Stimulated activated CD8-positive, alpha-beta memory T cell treated with anti-CD3 and anti-CD28 coated beads, Interleukin-7, amount 100 ng/mL, for 24 hours (primary cell): ENCODE results near the gene AGXT.

ENCODE experiments used
- DNase-seq: peaks from one replicate; pipeline ENCODE4 v3.0.0-alpha.2; 2020; ENCODE audit warnings: low read depth

Gene AGXT

DNA sequence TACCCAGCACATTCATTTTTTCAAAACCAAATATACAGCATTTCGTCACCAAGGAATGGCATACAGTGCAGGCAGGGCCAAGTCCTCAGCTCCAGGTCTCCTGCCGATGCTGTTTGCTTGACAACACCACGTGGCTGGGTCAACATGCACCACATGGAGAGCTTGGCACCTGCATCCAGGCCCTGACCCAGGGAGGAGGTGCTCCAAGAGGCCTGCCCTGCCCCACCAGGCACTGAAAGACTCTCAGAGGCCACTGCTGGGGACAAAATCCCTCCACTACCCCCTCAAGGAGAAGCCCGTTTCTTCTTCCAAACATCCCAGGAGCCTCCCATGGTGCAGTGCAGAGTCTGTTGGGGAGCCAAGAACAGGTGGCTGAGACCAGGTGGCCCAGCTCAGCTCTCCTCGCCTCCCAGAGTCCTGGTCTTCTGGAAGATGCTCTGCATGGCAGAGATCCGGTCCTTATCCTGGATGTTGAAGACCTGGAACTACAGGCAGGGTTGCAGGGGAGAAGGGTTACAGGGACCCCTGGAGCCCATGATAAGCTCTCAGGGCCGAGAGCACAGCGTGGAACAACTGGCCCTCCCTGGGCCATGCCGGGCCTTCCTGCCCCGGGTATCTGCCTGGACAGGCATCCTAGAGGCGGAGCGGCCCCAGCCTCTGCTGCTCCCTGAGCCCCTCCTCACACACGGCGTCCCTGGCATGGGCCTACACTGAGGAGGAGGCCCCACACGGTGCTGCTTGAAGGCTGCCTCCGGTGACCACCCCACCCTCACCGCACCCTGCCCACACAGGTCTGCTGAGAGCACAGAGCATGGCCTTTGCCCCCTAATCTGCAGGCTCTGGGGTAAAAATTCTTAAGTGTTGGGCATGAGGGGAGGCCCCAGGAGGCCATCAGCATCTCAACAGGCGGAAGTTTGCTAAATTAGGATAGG lies 18.3 kb downstream of the AGXT start:
- DNase-seq, result no peak

DNA sequence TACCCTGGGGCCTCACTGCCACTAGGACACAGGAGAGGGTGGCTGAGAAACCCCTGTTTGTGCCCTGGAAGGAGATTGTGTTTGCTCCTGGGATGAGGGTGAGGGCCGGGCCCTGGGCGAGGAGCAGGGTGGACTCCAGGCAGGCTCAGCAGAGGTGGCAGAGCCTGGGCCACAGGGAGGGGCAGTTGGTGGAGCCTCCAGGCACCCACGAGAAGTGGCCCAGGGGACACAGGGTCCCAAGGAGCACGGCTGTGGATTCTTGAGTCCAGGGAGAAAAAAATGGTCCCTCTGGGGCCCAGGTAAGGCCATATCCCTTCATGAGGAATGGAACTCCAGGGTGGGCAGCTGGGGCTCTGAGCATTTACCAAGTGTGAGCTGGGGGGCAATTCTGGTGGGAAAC lies 19.0 kb downstream of the AGXT start:
- no peak for DNase-seq

DNA sequence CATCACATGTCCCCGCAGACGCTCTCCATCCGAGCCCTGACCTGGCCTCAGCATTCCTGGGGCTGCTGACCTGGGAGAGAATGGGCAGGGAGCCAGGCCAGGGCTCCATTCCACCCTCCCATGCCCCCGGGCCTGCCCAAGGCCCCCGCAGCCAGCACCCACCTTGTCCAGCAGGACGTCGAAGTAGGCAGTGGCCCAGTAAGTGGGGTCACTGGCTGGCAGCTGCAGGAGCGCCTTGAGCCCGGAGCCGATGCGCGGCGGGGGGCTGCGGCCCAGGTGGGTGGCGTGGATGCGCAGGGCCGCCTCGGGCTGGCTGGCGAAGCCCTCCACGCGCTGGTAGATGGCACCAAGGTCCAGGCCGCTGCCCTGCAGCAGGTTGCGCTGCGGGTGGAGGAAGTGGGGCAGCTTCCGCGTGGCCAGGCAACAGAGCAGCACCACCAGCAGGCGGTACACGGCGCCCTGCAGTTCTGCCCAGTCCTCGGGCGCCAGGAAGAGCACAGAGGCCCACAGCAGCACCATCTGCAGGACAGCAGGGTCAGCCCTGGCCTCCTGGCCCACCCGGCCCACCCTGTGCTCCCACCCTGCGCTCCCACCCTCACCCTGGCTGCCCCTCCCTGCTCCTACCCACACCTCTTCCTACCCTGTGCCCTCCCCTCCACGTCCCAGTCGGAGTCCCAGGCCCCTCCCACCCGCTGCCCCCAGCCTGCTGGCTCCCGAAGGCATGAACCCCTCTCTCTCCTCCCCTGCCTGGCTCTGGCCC lies 19.7 kb downstream of the AGXT start:
- DNase-seq, result no peak

DNA sequence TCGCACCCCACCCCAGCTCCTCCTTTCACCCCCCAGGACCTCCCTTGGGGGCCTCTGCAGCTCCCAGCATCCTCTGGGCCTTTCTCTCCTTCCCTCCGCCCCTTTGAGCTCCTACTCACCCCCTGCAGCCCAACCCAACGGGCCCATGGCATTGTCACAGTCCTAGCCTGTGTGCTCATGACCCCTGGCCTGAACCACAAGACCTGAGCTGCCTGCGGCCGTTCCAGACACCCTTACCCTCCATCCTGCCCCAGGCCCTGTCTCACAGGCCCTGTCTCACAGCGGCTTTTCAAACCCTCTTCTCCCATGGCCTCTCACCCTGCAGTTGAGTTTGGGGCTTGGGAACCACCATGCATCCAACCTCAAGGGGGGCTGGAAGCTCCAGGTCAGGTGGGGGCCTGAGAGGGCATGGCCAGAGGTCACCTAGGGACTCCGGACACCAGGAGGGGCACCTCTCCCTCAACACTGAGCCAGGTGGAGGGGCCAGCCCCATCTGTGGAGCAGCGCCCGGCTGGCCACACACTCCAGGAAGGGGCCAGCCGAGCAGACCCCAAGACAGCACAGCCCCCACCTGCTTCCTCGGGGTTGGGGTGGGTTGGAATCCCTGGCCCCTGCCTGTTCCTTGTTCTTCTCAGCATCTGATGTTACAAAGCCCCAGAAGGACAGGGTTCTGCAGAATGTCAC lies 20.4 kb downstream of the AGXT start:
- DNase-seq, result no peak

DNA sequence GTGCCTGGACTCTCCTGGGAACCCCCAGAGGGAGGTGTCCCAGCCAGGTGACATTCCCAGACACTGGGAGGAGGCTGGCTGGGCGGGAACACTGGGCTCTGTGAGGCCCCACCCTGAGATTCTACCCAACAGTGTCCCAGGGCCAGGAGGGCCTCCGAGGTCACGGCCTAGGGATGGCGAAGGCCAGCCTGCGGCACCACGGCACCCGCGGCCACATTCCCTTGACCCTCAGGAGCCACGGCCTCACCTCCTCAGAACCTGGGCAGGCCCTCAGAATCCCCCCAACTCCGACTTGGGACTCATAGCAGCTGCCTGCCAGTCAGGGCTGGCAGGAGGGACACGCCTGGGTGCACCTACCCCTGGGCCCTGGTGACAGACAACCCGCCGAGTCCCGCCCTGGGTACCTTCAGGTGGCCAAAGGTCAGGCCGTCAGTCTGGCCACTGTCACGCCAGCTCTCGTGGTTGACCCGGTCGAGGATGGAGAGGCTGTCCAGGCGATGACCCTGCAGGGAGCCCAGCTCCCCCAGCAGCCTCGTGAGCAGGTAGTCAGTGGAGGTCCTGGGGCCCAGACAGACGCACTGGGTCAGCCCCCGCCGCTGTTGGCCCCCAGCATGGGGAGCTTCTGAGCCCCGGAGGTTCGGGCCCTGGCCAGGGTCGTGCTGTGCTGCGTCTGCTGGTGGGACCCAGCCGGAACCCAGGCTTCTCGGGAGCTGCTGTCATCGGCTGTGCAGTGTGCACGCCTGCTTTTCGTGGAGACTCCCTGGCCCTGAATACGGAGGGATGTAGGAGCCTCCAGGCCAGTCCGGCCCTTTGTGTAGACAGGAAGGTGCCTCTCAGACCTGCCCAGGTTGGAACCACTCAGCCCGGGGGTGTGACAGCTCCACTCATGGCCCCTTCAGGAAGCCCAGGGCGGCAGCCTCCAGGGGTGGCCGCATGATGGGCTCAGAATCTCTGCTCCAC lies 21.3 kb downstream of the AGXT start:
- no peak for DNase-seq

DNA sequence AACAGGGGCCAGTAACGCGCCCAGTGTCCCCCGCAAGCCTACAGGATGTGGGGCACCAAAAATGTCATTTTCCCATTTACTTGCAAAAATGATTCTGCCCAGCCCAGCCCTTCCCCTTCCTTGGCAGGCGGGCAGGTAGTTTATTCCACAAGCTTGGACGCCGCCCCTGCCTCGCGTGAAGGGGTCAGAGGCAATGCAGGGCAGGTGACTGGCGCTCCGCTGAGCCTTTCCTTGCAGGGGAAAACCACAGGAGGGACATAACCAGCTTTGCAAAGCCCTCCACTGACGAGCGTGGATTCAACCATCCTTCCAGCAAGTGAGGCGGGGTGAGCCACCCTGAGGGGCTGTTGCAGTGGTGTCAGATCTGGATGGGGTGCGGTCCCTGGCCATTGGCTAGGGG lies 22.1 kb downstream of the AGXT start:
- DNase-seq, result no peak

DNA sequence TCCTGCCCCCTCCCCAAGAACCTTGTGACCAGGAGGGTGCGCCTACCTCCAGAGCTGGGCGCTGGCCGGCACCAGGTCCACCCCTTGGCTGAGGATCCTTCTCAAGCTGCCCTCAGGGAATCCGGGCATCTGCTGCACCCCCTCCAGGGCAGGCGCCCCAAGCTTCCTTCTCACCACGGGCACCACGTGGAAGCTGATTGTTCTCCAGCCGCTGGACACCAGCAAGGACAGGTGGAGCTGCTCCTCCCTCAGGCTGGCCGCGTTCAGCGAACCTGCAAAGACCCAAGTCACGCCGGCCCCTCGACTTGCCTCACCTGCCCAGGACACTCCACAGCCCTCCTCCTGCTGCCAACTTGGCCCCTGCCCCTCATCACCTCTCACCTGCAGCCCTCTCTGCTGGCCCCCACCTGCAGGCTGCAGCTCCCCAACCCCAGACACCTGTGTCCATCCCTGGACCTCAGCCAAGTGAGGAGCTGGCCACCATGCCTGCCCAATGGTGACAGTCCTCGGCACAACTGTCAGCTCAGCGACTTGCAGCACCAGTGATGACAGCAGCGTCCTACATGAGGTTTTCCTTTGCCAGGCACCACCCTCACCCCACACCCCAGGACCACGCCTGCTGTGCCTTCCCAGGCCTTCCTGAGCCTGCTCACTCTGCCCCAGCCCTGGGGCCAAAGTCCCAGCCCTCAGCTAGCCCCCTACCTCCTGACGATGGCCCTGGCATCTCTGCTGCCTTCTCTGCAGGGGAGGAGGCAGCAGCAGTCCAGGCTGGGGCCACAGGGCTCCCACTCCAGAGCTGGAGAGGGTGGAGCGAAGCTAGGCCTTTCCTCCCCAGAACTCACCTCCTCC lies 23.1 kb downstream of the AGXT start:
- no peak for DNase-seq

DNA sequence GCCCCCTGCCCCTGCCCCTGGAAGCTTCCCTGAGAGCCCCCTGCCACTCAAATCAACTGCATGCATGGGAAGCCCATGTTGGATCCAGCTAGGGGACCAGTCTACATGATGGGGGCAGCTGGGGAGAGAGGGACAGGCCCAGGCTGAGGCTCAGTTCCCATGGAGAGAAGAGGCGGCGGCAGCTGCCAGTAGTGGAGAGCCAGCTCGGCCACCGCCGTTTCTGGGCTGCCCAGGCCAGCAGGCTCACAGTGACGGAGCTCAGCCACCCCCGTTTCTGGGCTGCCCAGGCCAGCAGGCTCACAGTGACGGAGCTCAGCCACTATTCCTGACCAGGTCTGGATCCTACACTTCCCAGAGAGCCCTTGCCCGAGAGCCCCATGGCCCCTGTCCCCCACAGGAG lies 23.7 kb downstream of the AGXT start:
- DNase-seq, result no peak

DNA sequence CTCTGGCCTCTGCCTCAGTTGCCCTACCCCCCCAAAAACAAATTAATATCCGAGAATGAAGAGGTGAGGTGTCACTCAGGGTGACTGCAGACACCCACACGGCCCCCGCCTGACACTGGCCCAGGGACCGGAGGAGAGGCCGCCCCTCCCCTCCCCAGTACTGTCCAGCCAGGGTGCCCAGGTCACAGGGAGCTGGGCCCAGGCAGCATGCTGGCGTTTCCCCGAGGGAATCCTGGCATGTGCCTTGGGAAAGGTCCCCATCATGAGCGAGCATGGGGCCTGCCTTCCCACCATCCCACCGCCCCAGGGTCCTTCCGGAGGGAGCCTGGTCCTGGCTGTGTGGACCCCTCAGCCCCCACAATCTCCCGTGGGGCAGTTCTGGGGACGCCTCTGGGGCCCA lies 24.3 kb downstream of the AGXT start:
- no peak for DNase-seq

DNA sequence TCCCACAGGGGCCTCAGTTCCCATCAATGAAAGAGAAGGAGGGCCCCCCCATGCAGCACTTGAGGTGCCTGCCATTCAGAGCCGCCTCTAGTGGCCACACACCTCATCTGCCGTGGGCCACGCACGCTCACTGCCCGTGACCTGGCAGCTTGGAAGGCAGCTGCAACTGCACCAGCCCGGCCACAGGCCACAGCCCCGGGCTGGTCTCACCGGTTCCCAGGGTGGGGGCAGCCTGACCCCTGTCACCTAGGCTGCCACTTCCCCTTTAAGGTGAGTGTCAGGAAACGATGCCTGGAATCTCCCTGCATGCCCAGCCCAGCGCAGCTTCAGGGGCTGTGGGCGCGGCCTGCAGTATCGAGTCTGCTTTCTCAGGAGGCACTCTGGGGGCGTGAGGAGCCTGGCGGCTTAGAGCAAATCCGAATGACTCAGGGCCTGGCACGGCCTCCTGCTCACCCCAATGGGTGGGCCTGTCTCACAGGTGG lies 24.8 kb downstream of the AGXT start:
- DNase-seq, result peak; percentile 34

DNA sequence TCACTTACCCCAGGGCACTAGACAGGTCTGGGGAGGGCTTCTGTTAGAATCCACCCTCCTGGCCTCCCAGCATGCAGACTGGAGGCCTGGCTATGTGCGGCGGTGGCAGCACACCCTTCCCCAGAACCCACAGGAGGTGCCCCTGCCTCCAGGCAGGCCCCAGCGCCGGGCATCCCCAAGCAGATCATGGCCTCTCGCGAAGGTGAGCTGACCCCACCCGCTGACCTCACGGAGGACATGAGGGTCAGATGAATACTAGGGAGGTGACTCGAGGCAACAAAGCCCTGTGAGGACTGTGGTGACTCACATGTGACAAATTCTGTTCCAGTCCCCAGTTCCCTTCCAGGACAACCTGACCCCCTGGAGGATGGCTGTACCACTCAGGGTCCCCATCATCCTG lies 25.4 kb downstream of the AGXT start:
- DNase-seq, result no peak

DNA sequence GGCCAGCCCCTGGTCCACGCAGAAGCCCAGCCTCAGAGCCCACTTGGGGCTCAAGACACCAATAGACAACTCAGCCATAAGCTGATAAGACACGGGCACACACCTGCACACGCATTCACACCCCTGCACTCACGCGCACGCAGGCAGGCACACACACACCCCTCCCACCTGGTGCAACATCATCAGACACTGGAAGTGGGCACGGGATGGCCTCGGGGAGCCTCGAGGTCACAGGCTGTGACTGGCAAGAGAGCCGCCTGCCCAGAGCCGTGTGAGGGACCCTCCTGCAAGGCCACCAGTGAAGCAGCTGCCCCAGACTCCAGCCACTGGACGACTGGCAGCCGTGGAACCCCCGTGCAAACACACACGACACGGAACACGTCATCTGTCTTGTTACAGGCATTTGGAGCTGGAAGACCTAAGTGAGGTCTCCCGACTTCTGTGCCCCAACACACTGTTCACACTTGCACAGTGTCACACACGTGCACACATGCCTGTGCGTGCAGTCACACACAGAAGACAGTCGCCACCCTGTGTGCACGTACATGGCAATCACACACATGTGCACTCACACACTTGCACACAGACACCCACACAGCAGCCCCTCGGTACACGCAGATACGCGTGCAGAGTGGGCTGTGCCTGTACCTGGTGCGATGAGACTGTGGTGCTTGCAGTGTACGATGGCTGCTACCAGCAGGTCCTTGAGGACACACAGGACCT lies 26.4 kb downstream of the AGXT start:
- no peak for DNase-seq

DNA sequence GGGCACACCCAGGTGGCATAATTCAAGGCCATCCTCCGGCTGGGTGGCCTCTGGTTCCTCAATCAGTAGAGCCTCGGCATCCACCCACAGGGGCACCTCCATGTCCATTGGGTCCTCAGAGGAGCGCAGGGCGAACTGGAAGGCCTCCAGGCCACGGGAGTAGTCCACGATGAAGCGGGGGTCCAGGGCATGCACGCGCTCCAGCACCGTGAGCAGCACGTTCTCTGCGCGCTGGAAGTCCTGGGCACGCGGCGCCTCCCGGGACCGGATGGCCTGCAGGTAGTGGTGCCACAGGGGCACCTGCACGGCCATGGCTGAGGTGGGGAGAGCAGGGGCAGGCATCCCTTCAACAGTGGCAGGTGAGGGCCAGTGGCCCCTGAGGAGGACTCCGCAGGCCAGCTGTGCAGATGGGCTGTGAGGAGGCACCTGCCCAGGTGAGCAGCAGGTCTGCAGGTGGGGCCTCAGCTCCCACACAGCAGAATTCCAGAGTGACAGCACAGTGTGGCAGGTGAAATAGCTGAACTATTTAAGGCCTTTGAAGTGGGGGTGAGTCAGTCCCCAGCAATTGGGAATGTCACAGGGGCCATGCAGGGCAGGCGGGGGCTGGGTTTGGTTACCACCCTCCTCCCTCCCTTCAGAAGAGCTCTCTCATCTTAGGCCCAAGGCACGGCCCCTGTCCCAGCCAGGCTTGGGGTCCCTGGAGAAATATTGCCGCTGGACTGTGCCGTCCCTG lies 27.2 kb downstream of the AGXT start, which contains the start of gene MAB21L4:
MAB21L4 (minus strand) TSS at position 501 of the 733 bp plus-strand sequence; CDS start at position 342, 159 bp downstream.
- DNase-seq, result no peak

DNA sequence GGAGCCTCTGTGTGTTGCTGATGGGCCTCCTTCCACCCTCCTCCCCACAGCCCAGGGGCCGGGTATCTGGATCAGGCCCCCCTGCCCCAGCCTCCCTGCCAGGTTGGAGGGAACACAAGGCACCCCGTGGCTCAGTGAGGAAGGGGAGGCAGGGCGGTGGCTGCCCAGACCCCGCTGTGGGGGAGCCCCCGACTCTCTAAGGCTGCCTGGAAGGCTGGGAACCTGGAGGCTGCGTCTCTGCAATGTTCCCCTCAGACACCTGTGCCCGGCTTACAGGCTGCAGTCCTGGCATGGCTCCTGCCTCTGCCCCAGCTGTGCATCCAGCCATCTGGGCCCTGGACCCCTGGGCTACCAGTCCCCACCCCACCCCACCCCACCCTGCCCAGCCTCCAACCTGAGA lies 27.8 kb downstream of the AGXT start:
- DNase-seq, result no peak

DNA sequence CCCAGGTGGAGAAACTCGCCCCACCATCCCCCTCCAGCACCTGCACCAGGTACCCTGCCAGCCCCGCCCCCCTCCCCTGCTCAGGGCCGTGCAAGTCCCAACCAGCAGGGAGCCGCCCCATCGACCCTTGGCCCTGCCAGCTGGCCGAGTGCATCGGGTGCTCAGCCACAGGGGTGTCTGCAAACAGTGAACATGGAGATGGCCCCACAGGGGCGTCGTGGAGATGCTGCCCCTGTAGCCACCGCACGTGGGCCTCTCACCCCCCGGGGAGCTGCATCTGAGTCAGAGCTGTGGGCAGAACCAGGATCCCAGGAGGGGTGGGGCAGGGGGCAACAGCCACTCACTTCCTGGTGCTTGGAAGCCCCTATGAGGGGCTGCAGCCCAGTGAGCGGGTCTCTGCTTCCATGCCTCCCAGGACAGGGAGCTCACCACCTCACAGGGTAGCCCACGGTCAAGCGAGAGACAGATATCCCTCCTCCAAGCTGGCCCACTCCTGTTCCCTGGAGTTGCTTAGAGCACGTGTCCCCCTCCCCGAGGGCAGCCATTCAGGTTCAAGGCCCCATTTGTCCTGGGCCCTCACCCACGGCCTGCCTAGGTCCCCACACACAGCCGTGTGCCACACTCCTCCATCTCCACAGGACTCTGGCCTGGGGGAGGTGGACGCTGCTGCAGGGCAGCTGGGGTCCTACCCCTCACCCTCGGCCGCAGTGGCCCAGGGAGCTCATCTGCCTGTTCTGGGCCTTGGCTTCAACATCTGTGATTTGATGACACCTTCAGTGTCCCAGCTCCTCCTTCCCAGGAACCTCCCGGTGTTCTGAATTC lies 28.5 kb downstream of the AGXT start:
- DNase-seq, result no peak

DNA sequence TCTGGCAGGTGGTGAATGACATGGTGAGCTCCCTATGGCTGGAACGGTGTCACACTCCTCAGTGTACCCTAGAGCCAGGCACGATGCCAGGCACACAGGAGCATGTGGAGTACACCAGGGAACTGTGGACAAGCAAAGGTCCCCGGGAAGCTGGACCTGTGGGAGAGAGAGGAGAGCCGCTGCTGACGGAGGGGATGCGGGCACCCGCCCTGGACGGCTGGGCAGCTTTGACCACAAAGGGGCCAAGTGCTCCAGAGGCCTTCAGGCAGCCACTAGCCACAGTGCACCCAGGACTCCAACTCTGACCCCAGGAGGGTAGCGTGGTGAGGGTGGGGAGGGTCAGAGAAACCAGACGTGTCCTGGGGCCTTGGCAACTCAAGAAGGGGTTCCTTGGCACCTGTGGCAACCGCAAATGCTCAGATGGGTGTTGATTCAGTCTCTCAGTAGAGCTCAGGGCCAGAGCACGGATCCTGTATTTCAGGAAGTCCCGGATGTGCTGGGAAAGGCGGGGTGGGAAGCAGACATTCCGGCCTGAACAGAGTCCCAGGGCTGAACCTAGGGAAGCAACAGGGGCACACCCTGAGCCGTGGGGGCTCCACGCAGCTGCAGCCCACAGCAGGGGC lies 29.6 kb downstream of the AGXT start:
- DNase-seq, result no peak

DNA sequence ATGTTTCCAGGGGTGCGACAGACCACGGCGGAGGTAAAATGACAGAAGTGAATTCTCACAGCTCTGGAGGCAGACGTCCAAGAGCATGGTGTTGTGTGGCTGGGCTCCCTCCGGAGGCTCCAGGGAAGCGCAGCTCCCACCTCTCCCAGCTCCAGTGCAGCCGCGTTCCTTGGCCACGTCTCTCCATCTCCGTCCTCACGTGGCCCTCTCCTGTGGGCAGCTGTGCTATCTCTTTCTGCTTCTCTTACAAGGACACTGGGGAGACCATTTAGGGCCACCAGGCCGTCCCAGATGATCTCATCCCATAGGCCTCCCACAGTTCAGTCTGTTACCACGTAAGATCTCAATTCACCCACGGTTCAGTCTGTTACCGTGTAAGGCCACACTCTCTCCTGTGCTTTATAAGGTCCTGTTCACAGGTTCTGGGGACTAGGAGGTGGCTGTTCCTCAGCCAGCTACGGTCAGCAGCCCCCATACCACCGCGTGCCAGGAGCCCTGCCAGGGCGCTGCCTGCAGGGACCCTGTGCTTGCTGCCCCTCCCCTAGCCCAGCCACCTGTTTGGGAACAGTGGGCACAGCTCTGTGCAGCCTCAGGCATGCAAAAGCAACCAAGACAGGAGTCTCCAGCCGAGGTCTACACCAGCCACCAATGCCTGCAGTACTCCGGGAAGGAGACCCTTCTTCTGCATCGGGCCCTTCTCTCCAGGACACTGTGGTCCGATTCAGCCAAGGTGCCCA lies 30.3 kb downstream of the AGXT start:
- no peak for DNase-seq
